Stomach (tissue), 9 donors: ENCODE measurements around the gene XKR3. TPM values are rescaled to one million over a fixed set of nuclear protein-coding genes. Genes with fewer than 3 reads are reported as not detected.

Experiments
- DNase-seq, 2 donors: peaks; one replicate each; pipeline versions ENCODE4 v3.0.0 to v3.0.0-alpha.2; 2013 to 2019
- H3K27ac ChIP-seq, 5 donors: fragments of 200-600 bp in 4 of 5; sonication (generic) in 4 of 5; one replicate each; pipeline ENCODE4 v1.5.1; 2013 to 2019; ENCODE audit warnings: mild to moderate bottlenecking in 1 of 5, moderate library complexity in 1 of 5
- H3K27me3 ChIP-seq, 3 donors: fragments of 200-600 bp; sonication (generic); one replicate each; pipeline ENCODE4 v1.5.1; 2017 to 2019; ENCODE audit warnings: mixed run types in 1 of 3
- H3K36me3 ChIP-seq, 4 donors: fragments of 200-600 bp; sonication (generic); 1 replicate in 3 of 4; 2 replicates in 1 of 4; pipeline ENCODE4 v1.5.1; 2016 to 2019
- H3K4me1 ChIP-seq, 4 donors: fragments of 200-600 bp; sonication (generic); one replicate each; pipeline ENCODE4 v1.5.1; 2016 to 2019
- H3K4me3 ChIP-seq, 4 donors: fragments of 200-600 bp; sonication (generic) in 3 of 4; one replicate each; pipeline ENCODE4 v1.5.1; 2016 to 2019; ENCODE audit warnings: mild to moderate bottlenecking in 1 of 4
- H3K9me3 ChIP-seq, 4 donors: fragments of 200-600 bp; sonication (generic); one replicate each; pipeline ENCODE4 v1.5.1; 2016 to 2019
- CTCF ChIP-seq, 7 experiments: fragments of 450-650 bp in 4 of 7; fragments of 200-600 bp in 3 of 7; sonication (generic) in 3 of 7; IDR thresholded peaks; one replicate each; pipeline ENCODE4 v1.5.1; 2016 to 2019; ENCODE audit warnings: antibody characterized with exemption in 7 of 7, control low read depth in 2 of 7, mild to moderate bottlenecking in 1 of 7
- EP300 ChIP-seq: sonication (generic); formaldehyde crosslinking; IDR thresholded peaks from one replicate; pipeline ENCODE4 v1.6.1; 2017; ENCODE audit warnings: antibody characterized with exemption
- POLR2A ChIP-seq, 4 donors: fragments of 450-650 bp; IDR thresholded peaks; one replicate each; pipeline ENCODE4 v1.6.1; 2016; ENCODE audit warnings: antibody characterized with exemption in 4 of 4, control low read depth in 2 of 4, mild to moderate bottlenecking in 1 of 4, moderate library complexity in 1 of 4
- POLR2AphosphoS5 ChIP-seq, 3 donors: sonication (generic); formaldehyde crosslinking; IDR thresholded peaks; one replicate each; pipeline ENCODE4 v1.6.1; 2016; ENCODE audit warnings: antibody characterized with exemption in 3 of 3
- WGBS, 5 donors: extraction: QIAGEN DNeasy Blood & Tissue Kit in 3 of 5; methylation state at CpG; one replicate each; pipeline versions ENCODE4 v1.1.5 to v1.1.7; 2013 to 2018; 5-methylcytosine and 5-hydroxymethylcytosine counted together
- intact Hi-C: fragments of 100-400 bp; cut with DNase I; formaldehyde crosslinking; loops from one replicate; pipeline ENCODE4 v1.15.1; 2023; ENCODE audit warnings: low total_unique reads
- polyA plus RNA-seq, 3 donors: library from polyadenylated mRNA; stranded (reverse); fragments of 200-250 nt; gene quantifications; one replicate each; pipeline ENCODE4 v1.2.3, GENCODE V29; 2013
- total RNA-seq, 5 donors: library from RNA; depleted of rRNA; stranded (reverse); fragments of >200 nt; gene quantifications; one replicate each; pipeline versions ENCODE4 v1.1.0 to v1.2.3, GENCODE V29; 2014 to 2016
- donor health status: healthy with polysubstance abuse.
- donor health status: Bipolar disorder and iron deficiency.
- donor health status: healthy.

Gene XKR3
- total and polyA plus RNA-seq, 8 donors, result not detected

DNA sequence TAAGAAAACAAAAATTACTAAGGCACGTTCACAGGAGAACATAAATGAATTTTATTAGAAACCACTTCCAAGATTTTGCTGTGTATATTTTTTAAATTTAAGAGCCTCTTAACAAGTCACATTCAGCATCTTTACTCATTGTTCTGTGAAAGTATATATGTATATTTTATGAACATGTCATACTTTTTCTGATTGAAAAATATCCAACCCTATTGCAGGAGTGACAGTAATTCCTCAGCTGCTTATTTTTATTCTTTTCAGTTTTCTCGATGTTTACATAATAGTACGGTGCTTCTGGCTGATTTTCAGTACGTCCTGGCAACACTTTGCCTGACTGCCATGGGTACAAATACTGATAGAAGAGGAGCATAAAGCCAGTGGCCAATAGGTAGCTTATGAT, 41.8 kb downstream of the XKR3 start:
- Histone ChIP-seq H3K4me3 (no peak overlapping the region), H3K9me3 (no peaks in the 10 kb centered on the region), H3K4me1 (no peaks in the 10 kb centered on the region), H3K27me3 (no peaks in the 10 kb centered on the region), H3K27ac (no peak overlapping the region), H3K36me3 (no peaks in the 10 kb centered on the region)
- no peak for DNase-seq
- intact Hi-C loops, result no loop called here
- WGBS, 5 donors, result 70 to 84% (median 82%) methylated on average over 4 of the region's 4 CpGs
- no peak for TF ChIP-seq POLR2A (IDR thresholded peaks at IDR 0.05)
- no peak for TF ChIP-seq POLR2AphosphoS5 (IDR thresholded peaks at IDR 0.05)

- H3K4me1 ChIP-seq, result no peaks in the 10 kb centered on the region
- no peak overlapping the region for H3K27ac ChIP-seq
- DNase-seq, result no peak
- H3K9me3 ChIP-seq, result no peaks in the 10 kb centered on the region
- H3K27me3 ChIP-seq, result no peaks in the 10 kb centered on the region
- no peak for TF ChIP-seq EP300
- TF ChIP-seq POLR2A (IDR thresholded peaks at IDR 0.05), result no peak
- no peak for TF ChIP-seq POLR2AphosphoS5 (IDR thresholded peaks at IDR 0.05)
- TF ChIP-seq CTCF (IDR thresholded peaks at IDR 0.05), result no peak
- whole genome bisulfite sequencing, 5 donors, result 22 to 56% (median 48%) methylated on average over 2 of the region's 2 CpGs
- intact Hi-C loops, result no loop called here
- H3K4me3 ChIP-seq, result no peak overlapping the region
- no peaks in the 10 kb centered on the region for H3K36me3 ChIP-seq
Measured at GRCh38 chr22:16781764-16782329, 43.4 kb downstream of the XKR3 start.

GRCh38 chr22:16781074-16781763, 44.0 kb downstream of the XKR3 start:
- Histone ChIP-seq H3K27ac (no peak overlapping the region), H3K4me3 (no peak overlapping the region), H3K4me1 (no peaks in the 10 kb centered on the region), H3K9me3 (no peaks in the 10 kb centered on the region), H3K27me3 (no peaks in the 10 kb centered on the region), H3K36me3 (no peaks in the 10 kb centered on the region)
- DNase-seq, result no peak
- WGBS, 5 donors, result 74 to 82% (median 75%) methylated on average over 11 of the region's 11 CpGs
- TF ChIP-seq EP300 (no peak), CTCF (IDR thresholded peaks at IDR 0.05) (no peak), POLR2AphosphoS5 (IDR thresholded peaks at IDR 0.05) (no peak), POLR2A (IDR thresholded peaks at IDR 0.05) (no peak)
- intact Hi-C loops, result no loop called here

GRCh38 chr22:16777284-16777924, 47.8 kb downstream of the XKR3 start:
- Histone ChIP-seq H3K4me3 (no peak overlapping the region), H3K4me1 (no peaks in the 10 kb centered on the region), H3K36me3 (no peaks in the 10 kb centered on the region), H3K27ac (no peak overlapping the region), H3K27me3 (no peaks in the 10 kb centered on the region), H3K9me3 (peaks cover 0 to 36% (median 20%) of the 10 kb centered on the region in 4 donors)
- TF ChIP-seq POLR2A (IDR thresholded peaks at IDR 0.05) (no peak), EP300 (no peak), CTCF (IDR thresholded peaks at IDR 0.05) (no peak), POLR2AphosphoS5 (IDR thresholded peaks at IDR 0.05) (no peak)
- WGBS, 5 donors, result 54 to 87% (median 67%) methylated on average over 2 of the region's 2 CpGs
- intact Hi-C loops, result no loop called here
- DNase-seq, result no peak
